NCI-H2227 (cell line): ENCODE data around the gene DDX54.
A peak's percentile ranks its signal among the peaks of the same experiment; 100 is the strongest.
"Not testable (repeated sequence)": the region's sequence is repeated elsewhere in the genome, so short reads cannot be mapped to it uniquely, and the experiment has no call there.

Source experiments
- DNase-seq: peaks from one replicate; lab custom pipeline; 2025; ENCODE audit not compliant: unreplicated experiment; lab: John Stamatoyannopoulos, UW

Gene DDX54

DNA sequence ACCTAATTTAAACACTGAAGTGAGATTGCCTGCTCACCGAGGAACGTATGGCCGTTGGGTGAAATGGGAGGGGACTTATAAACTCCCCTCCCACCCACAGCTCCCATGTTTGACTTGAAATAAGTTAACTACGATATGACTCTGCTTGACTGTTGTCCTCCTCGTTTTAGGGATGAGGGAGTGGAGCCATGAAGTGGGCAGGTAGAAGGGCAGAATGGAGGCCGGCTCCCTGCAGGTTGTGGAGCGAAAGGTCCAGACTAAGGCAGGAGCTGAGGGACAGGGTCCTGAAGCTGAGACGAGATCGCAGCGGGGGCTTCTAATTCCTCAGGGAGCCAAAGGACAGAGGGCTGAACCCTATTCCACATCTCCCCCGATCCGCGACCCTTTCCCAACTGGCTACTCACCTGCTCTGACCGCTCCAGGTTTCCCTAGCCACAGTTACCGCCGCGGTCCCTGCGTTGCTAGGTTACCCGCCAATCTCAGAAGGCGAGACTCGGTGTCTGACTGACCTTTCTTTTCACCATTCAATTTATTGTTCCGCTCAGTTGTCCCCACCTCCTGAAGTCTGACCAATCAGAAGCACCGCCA, 35.4 kb upstream of the DDX54 start:
- peak; percentile 60 for DNase-seq

DNA sequence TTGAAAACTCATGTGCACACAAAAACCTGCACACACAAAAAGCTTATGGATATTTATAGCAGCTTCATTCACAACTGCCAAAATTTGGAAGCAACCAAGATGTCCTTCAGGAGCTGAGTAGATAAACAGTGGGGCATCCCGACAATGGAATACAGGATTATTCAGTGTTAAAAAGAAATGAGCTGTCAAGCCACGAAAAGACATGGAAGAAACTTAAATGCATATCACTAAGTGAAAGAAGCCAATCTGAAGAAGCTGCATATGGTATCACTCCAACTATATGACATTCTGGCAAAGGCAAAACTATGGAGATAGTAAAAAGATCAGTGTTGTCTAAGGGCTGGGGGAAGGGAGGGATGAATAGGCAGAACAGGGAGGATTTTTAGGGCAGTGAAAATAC, 30.7 kb upstream of the DDX54 start:
- no peak for DNase-seq

DNA sequence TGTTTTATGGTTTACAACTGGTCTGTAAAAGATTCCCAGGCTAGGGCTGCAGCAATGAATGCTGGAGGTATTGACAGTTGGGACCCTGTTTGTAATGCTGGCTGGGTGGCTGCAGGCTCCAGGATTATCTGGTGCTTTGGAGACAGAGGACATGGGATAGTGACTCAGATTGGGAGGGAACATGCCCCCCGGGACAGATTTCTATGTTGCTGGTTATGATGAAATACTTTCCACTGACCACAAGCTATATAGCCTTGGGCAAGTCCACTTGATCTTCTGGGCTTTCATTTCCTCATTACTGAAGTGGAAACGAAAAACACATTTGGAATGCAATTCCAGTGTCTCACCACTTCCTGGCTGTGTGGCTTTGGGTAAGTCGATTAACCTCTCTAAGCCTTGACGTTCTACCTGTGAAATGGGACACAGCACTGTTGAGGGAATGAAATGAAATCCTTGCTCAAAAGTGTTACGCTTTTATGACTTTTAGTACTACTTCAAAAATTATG, 29.7 kb upstream of the DDX54 start:
- no peak for DNase-seq

DNA sequence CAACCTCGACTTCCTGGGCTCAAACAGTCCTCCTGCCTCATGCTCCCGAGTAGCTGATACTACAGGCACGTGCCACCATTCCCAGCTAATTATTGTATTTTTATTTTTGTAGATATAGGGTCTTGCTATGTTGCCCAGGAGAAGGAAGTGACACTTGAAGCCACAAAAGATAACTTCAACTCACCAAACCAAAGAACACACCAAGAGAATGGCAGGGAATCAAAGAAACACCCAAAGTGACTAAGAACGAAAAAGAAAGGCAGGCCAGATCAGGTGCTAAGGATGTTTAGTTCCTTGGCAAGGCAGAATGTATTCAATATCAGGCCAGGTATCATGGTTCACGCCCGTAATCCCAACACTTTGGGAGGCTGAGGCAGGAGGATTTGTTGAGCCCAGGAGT, 25.9 kb upstream of the DDX54 start:
- DNase-seq, result no peak

DNA sequence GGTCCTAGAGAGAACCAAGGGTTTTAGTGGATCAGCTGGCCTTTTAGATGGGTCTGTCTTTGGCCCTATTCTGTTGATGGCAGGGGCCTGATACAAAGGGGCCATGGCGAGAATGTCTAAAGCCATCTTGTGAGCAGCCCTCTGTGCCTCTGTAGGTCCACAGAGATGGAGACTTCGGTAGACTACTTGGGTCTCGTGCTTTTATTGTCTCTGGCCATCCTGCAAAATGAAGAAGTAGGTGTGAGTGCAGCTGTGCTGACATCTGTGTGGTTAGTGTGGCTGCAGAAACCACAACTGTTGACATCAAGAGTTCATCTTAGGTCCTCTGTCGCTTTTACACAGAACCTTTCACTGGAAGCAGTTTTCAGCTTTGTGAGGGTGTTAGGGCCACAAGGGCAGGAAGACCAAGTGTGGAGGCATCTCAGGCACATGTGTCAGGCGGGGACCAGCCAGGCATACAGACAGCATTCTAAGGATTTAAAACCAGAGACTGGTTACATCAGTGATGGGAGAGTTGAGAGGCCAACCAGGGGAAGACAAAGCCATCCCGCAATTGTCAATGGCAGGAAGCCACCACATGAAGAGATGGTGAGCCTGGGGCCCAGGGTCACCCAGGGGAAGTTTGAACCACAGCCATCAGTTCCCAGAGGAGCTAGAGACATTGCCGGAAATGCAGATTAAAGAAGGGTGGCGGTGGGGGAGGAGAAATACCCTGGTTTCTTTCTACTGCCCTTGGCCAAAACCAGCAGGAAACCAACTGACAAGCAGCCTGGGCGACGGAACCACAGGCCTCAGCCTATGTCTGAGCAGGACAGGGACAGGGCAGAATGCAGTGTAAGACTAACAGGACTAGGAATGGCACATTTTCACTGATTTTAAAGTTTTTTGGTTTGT, 23.0 kb upstream of the DDX54 start:
- no peak for DNase-seq

DNA sequence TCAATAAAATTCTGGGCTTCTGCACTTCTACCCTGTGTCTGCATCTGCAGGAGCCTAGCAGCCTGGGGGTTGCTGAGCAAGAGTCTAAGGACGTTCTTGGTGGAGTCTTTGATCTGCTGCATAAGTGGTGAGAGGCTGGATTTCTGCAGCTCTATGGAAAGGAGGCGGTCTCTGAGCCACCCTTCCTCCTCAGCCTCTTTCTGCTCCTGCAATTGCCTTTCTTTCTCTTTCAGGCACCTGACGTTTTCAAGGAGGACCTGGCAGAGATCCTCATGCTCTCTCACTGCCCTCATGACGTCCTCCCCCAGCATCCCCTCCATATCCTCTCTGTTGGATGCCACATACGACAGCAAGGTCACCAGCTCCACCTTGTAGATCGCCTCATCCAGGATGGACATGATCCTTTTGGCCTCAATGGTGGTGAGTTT, 22.3 kb upstream of the DDX54 start:
- DNase-seq, result no peak

DNA sequence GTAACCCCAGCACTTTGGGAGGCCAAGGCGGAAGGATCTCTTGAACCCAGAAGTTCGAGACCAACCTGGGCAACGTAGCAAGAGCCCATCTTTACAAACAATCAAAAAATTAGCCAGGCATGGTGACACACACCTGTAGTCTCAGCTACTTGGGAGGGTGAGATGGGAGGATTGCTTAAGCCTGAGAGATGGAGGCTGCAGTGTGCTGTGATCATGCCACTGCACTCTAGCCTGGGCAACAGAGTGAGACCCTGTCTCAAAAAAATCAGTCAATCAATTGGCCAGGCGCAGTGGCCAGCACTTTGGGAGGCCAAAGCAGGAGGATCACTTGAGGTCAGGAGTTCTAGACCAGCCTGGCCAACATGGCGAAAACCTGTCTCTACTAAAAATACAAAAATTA, 21.5 kb upstream of the DDX54 start:
- DNase-seq, result not testable (repeated sequence)

DNA sequence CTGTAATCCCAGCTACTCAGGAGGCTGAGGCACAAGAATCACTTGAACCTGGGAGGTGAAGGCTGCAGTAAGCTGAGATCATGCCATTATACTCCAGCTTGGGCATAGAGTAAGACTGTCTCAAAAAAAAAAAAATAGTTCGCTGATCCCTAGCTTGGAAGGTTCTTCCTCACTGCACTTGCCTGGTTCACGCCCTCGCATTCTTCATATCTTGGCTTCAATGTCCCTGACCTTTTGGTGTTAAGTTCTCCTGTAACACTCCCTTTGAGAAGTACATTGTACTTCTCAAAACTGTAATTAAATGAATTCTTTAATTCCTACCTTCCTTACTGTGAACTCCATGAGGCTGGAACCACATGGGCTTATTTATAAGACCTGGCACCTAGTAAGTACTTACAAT, 19.5 kb upstream of the DDX54 start:
- no peak for DNase-seq

DNA sequence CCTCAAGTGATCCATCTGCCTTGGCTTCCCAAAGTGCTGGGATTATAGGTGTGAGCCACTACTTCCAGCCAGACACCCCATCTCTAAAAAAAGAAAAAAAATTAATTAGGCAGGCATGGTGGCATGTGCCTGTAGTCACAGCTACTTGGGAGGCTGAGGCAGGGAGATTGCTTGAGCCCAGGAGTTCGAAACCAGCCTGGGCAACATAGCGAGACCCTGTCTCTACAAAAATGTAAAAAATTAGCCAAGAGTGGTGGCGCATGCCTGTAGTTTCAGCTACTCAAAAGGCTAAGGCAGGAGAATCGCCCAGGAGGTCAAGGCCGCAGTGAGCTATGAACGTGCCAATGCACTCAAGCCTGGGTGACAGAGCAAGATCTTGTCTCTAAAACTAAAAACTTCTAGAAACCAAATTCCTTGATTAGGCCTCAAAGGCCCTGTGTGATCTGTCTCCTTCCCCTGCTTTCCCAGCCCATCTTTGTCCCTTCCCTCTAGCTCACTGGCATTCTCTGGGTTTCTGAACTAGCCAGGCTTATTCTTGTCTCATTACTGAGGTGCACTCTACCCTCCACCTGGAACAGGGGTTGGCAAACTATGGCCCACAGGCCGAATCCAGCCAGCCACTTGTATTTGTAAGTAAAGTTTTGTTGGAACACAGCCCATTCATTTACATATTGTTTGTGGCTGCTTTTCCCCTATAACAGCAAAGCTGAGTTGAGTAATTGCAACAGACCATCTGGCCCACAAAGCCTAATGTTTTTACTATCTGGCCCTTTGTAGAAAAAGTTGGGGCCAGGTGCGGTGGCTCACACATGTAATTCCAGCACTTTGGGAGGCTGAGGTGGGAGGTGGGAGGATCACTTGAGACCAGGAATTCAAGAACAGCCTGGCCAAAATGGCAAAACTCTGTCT, 18.8 kb upstream of the DDX54 start:
- DNase-seq, result no peak

DNA sequence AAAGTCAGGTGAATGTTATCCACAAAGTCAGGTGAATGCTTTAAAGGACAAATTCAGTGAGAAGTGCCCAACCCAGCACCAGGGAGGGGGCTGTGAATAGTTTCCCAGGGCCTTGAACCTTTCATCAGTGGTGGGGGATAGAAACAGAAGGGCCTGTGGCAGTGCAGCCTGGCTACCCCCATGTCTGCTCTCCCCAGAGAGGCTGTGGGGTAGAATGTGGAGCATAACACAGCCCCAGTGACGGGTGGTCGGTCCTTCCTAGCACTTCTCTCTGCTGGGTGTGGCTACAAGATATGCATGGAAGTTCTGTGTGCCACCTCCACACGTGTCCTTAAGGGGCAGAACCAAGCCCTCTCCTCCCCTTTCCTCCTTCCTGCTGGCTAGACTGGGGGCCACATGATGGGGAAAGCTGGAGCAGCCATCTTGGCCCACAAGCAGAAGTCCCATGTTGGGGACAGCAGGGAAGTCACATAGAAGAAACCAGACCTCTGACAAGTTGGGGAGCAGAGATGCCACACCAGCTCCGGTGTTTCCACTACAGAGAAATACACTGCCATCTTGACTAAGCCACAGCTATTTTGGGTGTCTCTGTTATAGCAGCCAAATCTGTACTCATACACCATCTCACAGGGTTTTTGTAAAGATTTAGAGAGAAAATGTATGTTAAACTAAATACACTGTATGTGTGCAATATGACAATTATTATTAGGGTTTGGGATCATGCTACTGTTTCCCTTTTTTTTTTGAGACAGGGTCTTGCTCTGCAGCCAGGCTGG, 17.2 kb upstream of the DDX54 start:
- no peak for DNase-seq

DNA sequence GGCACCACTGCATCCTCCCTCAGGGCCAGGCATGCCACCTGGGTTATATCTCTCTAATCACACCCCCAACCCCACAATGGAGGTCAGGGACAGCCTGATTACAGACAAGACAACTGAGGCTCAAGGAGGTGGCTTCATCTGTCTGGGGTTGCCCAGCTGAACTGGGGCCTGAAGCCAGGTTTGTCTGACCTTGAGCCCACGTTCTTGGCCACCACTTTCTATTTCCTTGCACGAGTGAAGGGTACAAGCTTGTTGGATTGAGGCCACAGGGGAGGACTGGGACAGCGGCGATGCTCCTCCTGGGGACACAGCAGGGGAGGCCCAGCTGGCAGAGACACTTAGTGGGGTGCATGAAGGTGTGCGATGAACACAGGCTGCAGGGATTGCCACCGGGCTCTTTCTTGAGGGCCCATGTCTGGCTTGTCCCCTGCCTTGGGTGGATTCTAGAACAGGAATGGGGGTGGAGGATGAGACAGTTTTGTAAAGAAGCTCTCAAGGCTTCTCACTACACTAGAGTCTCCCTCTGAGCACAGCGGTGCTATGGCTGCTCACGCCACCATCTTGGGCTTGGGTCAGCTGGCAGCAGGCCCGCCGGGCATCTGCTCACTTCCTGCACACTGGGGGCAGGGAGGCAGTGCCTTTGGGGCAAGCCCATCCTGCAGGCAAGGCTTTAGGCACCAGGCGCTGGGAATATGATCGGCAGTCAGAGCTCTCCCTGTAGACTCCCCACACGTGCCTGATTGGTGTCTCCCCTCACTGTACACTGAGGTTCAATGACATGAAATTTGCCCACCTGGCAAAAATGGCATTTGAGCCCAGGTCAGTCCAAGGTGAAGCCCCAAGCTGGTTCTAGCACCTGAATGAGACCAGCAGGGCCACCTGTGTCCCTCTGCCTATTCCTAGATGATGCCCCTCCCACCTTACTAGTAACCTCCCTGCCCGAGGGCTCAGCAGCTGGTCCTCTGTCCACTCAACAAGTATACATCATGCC, 16.2 kb upstream of the DDX54 start:
- DNase-seq, result no peak

DNA sequence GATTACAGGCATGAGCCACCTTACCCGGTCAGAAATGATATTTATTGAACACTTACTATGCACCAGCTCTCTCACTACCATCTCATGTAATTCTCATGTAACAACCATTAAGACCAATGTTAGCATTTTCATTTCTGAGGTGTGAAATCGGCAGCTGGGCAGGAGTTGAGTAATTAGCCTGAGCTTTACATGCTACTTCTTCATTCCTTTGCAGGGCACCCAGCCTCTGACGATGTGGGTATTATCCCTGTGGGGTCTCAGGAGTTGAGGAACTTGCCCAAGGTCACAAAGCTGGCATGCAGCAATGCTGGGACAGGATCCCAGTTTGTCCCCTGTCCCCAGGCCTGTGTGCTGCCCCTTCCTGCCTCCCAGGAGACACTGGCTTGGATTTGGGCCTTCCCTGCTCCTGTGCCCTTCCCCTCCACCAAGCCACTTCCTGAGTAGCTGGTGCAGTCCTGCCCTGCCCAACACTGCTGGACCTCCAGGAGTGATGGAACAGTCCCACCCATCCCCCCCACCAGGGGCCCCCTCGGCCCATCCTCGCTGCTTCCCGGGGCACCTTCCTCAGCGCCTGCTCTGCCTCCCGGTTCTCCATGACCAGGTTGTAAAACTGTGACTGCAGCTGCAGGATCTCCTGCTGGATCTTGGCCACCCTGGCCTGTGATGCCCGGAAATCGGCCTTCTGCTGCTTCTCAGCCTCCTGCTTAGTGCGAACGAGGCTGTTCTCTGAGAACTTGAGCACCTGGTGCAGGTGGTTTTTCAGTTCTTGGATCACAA, 14.9 kb upstream of the DDX54 start:
- DNase-seq, result no peak

DNA sequence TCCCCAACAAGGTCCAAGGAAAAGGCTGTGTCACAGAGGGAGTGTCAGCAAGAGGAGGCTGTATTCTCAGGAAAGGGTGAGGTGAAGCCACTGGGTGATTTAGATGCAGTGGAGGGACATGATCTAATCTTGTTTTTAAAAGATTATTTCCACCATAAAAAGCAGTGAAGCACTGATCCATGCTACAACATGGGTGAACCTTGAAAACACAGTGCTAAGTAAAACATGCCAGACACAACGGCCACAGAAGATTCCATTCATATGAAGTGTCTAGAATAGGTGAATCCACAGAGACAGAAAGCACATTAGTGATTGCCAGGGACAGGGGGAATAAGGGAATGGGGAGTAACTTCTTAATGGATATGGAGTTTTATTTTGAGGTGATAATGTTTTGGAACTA, 13.0 kb upstream of the DDX54 start:
- DNase-seq, result no peak

DNA sequence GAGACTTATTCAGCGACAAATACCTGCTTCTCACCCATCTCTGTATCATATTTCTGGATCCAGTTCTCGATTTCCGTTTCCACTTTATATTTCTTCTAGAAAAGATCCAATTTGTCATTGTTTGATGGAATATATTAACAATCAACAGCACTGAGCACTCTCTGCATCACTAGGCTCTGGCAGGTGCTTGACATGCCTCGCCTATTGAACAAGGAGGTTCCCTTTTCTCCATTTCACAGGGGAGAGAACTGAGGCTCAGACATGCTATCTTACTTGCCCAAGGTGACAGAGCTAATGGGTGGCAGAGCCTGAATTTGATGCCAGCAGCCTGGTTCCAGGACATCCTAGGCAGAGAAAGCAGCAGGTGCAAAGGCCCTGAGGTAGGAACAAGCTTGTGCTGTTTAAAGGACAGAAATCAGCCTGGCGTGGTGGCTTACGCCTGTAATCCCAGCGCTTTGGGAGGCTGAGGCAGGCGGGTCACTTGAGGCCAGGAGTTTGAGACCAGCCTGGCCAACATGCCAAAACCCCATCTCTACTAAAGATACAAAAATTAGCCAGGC, 12.3 kb upstream of the DDX54 start:
- no peak for DNase-seq

DNA sequence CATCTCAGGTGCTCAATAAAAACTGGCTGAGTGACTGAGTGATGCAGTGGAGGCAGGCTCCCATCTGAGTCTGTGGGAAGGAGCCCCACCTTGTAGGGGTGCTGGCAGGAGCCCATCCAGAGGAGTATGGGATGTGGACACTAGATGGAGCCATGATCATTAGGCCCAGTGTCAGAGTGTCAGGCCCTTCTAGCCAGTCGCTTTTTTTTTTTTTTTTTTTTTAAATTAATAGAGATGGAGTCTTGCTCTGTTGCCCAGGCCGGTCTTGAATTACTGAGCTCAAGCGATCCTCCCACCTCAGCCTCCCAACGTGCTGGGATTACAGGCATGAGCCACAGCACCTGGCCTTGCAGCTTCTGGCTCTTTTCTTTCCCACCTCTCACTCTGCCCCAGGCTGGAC, 11.7 kb upstream of the DDX54 start:
- DNase-seq, result peak; percentile 16

DNA sequence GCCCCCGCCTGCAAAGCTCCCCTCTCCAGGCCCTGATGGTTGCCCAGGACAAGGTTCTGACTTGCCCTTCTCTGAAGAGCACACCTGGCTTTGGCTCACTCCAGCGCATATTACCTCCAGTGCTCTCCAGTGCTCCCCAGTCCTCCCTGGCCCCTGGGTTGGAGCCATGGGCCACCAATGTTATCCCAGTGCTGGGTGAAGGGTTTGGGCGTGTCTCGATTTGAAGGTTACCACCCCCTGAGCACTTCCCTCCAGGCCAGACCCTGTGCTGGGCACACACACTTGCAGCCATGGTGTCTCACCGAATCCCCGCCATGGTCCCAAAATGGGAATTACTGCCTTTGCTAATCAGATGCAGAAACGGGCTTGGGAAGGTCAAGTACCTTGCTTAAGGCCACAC, 11.3 kb upstream of the DDX54 start:
- DNase-seq, result no peak

DNA sequence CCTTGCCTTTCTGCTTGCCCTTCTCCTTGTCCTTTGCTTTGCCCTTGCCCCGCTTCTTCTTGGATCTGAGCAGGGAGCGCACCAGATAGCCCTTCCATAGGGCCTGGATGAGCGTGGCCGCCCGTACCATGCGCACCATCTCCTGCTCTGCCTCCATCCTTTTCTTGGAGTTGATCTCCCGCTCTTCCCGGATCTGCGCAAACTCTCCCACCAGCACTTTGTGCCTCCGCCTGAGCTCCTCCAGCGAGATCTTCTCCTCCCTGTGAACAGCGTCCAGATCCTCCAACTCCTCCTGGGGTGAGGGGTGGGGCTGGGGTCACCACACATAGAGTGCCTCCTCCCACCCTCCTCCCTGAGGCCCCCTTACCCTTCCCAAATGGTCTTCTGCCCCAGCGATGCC, 10.3 kb upstream of the DDX54 start:
- no peak for DNase-seq

DNA sequence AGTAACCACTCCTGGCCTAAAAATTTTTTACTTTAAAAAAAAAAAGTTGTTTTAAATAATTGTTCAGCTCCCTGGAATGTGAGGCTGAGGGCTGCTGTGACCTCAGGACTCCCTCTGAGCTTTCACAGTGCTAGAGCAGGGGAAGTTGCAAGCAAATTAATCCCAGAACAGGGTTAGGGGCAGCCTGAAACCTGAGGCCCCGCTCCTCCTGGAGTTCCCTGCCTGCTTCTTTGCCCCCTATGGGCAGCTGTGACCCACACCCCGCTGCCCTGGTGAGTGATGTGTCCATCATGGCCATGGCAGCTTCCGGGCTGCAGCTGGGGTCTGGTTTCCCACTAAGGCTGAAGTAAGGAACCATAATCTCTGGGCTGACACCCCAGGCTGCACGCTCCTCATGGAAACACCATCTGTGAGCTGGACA, 9.7 kb upstream of the DDX54 start:
- DNase-seq, result no peak
